Neural progenitor cell (in vitro differentiated cells): ENCODE measurements around the gene ING5. TPM values are rescaled to one million over a fixed set of nuclear protein-coding genes. Genes with fewer than 3 reads are reported as not detected.

Source experiments
- DNase-seq: peaks from one replicate; pipeline ENCODE4 v3.0.0-alpha.2; 2016; ENCODE audit warnings: low spot score
- H2AFZ ChIP-seq: fragments of 200-600 bp; sonication (generic); replicated peaks from 2 replicates; pipeline ENCODE4 v1.6.1; 2016; ENCODE audit warnings: antibody characterized with exemption
- H3F3A ChIP-seq: fragments of 200-600 bp; sonication (generic); 2 replicates; pipeline ENCODE4 v1.6.1; 2016; ENCODE audit warnings: antibody characterized with exemption, low read depth
- H3K27ac ChIP-seq: fragments of 200-600 bp; sonication (generic); 2 replicates; pipeline ENCODE4 v1.5.1; 2016; ENCODE audit warnings: mild to moderate bottlenecking
- H3K27me3 ChIP-seq: fragments of 200-600 bp; sonication (generic); 2 replicates; pipeline ENCODE4 v1.6.1; 2016; ENCODE audit warnings: mild to moderate bottlenecking, moderate library complexity
- H3K36me3 ChIP-seq: fragments of 200-600 bp; sonication (generic); 2 replicates; pipeline ENCODE4 v1.5.1; 2016
- H3K4me1 ChIP-seq: fragments of 200-600 bp; sonication (generic); 2 replicates; pipeline ENCODE4 v1.6.1; 2016; ENCODE audit warnings: mixed run types
- H3K4me2 ChIP-seq: fragments of 200-600 bp; sonication (generic); 2 replicates; pipeline ENCODE4 v1.6.1; 2016
- H3K4me3 ChIP-seq: fragments of 200-600 bp; sonication (generic); 2 replicates; pipeline ENCODE4 v1.5.1; 2016
- H3K79me2 ChIP-seq: fragments of 200-600 bp; sonication (generic); 2 replicates; pipeline ENCODE4 v1.6.1; 2016; ENCODE audit warnings: low read depth
- H3K9ac ChIP-seq: fragments of 200-600 bp; sonication (generic); 2 replicates; pipeline ENCODE4 v1.6.1; 2016
- H3K9me3 ChIP-seq: fragments of 200-600 bp; sonication (generic); 2 replicates; pipeline ENCODE4 v1.5.1; 2016; ENCODE audit warnings: low read depth
- H4K20me1 ChIP-seq: fragments of 200-600 bp; sonication (generic); 2 replicates; pipeline ENCODE4 v1.6.1; 2016; ENCODE audit warnings: low read depth
- H3K27ac Mint-ChIP-seq: 3 replicates; pipeline ENCODE4 v1.8.0; 2021; ENCODE audit warnings: mixed read lengths
- H3K27me3 Mint-ChIP-seq: 2 replicates; pipeline ENCODE4 v1.8.0; 2022; ENCODE audit warnings: low read depth, mild to moderate bottlenecking, inconsistent platforms, moderate library complexity, mixed read lengths; ENCODE audit not compliant: insufficient read depth
- H3K36me3 Mint-ChIP-seq: 3 replicates; pipeline ENCODE4 v1.8.0; 2021; ENCODE audit warnings: mixed read lengths
- H3K4me1 Mint-ChIP-seq: 3 replicates; pipeline ENCODE4 v1.8.0; 2021; ENCODE audit warnings: mixed read lengths
- H3K4me3 Mint-ChIP-seq: 3 replicates; pipeline ENCODE4 v1.8.0; 2021; ENCODE audit warnings: mild to moderate bottlenecking, moderate library complexity, mixed read lengths
- H3K9me3 Mint-ChIP-seq: 3 replicates; pipeline ENCODE4 v1.8.0; 2020; ENCODE audit warnings: mixed read lengths
- EZH2 ChIP-seq: fragments of 200-600 bp; sonication (generic); IDR thresholded peaks from 2 replicates; pipeline ENCODE4 v1.6.1; 2017; ENCODE audit warnings: antibody characterized with exemption, mild to moderate bottlenecking, moderate library complexity
- EZH2phosphoT487 ChIP-seq: fragments of 200-600 bp; sonication (generic); IDR thresholded peaks from 2 replicates; pipeline ENCODE4 v1.6.1; 2017; ENCODE audit warnings: antibody characterized with exemption
- total RNA-seq: library from RNA; depleted of rRNA; stranded (reverse); fragments of >200 nt; gene quantifications from 2 replicates; pipeline ENCODE4 v1.2.3, GENCODE V29; 2015; ENCODE audit warnings: low replicate concordance
- TF ChIP-seq, protein P1 (sequence below): fragments of 200-600 bp; sonication (generic); IDR thresholded peaks from 2 replicates; pipeline ENCODE4 v1.5.1; 2017; ENCODE audit warnings: antibody characterized with exemption, mild to moderate bottlenecking

The ING5 gene
- total RNA-seq, 1 donor from 2014 or later: 38.2 TPM

GRCh38 chr2:241726459-241726858 lies 24.6 kb downstream of the ING5 start:
- TF ChIP-seq, protein P1, sequence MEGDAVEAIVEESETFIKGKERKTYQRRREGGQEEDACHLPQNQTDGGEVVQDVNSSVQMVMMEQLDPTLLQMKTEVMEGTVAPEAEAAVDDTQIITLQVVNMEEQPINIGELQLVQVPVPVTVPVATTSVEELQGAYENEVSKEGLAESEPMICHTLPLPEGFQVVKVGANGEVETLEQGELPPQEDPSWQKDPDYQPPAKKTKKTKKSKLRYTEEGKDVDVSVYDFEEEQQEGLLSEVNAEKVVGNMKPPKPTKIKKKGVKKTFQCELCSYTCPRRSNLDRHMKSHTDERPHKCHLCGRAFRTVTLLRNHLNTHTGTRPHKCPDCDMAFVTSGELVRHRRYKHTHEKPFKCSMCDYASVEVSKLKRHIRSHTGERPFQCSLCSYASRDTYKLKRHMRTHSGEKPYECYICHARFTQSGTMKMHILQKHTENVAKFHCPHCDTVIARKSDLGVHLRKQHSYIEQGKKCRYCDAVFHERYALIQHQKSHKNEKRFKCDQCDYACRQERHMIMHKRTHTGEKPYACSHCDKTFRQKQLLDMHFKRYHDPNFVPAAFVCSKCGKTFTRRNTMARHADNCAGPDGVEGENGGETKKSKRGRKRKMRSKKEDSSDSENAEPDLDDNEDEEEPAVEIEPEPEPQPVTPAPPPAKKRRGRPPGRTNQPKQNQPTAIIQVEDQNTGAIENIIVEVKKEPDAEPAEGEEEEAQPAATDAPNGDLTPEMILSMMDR: no peak
- TF ChIP-seq EZH2 (no peak), EZH2phosphoT487 (no peak)
- Histone ChIP-seq H3K79me2 (no peaks in the 10 kb centered on the region), H4K20me1 (no peaks in the 10 kb centered on the region), H2AFZ (no peak overlapping the region), H3K36me3 (peaks cover 10% of the 10 kb centered on the region), H3F3A (no peaks in the 10 kb centered on the region), H3K9me3 (peaks cover 5% of the 10 kb centered on the region), H3K4me2 (no peak overlapping the region), H3K9ac (no peak overlapping the region), H3K4me1 (no peaks in the 10 kb centered on the region), H3K27me3 (no peaks in the 10 kb centered on the region), H3K27ac (no peak overlapping the region), H3K4me3 (no peak overlapping the region)
- H3K36me3 Mint-ChIP-seq: peaks cover 35% of the 10 kb centered on the region
- H3K4me1 Mint-ChIP-seq: no peaks in the 10 kb centered on the region
- no peaks in the 10 kb centered on the region for H3K27me3 Mint-ChIP-seq
- no peak overlapping the region for H3K4me3 Mint-ChIP-seq
- DNase-seq: no peak
- H3K9me3 Mint-ChIP-seq: peaks cover 15% of the 10 kb centered on the region
- no peak overlapping the region for H3K27ac Mint-ChIP-seq

DNA sequence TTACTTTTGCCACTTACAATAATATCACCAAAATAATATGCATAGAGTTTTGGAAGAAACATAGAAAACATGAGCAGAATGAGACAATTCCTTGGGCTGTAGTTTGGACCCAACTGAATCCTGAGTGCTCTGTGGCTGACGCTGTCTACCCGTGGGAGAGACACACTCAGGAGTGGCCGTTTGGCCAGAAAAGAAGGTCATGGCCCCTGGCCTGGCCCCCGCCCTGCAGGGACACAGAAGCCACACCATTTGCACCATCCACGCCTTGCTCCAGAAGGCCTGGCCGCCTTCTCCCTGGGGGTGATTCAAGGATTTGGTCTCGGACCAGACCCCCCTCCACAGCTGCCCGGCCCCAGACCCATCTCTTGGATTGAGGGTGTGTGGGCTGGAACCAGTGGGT lies 26.2 kb downstream of the ING5 start:
- no peaks in the 10 kb centered on the region for H3K79me2 ChIP-seq
- no peaks in the 10 kb centered on the region for H3K4me1 ChIP-seq

GRCh38 chr2:241728627-241729026 lies 26.8 kb downstream of the ING5 start:
- Histone ChIP-seq H3K9ac (no peak overlapping the region), H3K36me3 (no peaks in the 10 kb centered on the region), H3K27ac (no peak overlapping the region), H3K4me2 (no peak overlapping the region), H3K79me2 (no peaks in the 10 kb centered on the region), H4K20me1 (no peaks in the 10 kb centered on the region), H3F3A (no peaks in the 10 kb centered on the region), H3K4me1 (no peaks in the 10 kb centered on the region), H3K9me3 (no peaks in the 10 kb centered on the region), H3K4me3 (no peak overlapping the region), H3K27me3 (no peaks in the 10 kb centered on the region), H2AFZ (no peak overlapping the region)
- Mint-ChIP-seq H3K27ac (no peak overlapping the region), H3K36me3 (peaks cover 15% of the 10 kb centered on the region), H3K4me3 (no peak overlapping the region), H3K27me3 (no peaks in the 10 kb centered on the region), H3K9me3 (peaks cover 3% of the 10 kb centered on the region), H3K4me1 (peaks cover 3% of the 10 kb centered on the region)
- TF ChIP-seq EZH2: no peak
- TF ChIP-seq, protein P1: no peak
- no peak for TF ChIP-seq EZH2phosphoT487
- no peak for DNase-seq

More for the DNA sequence above, 26.2 kb downstream of the ING5 start:
- H3K9me3 ChIP-seq: no peaks in the 10 kb centered on the region
- no peak for DNase-seq
- no peak overlapping the region for H3K4me2 ChIP-seq
- no peak overlapping the region for H3K4me3 Mint-ChIP-seq
- no peak overlapping the region for H3K4me3 ChIP-seq
- H3K9me3 Mint-ChIP-seq: peaks cover 7% of the 10 kb centered on the region
- H3K36me3 Mint-ChIP-seq: peaks cover 22% of the 10 kb centered on the region
- peaks cover 3% of the 10 kb centered on the region for H3K4me1 Mint-ChIP-seq
- no peak overlapping the region for H3K27ac Mint-ChIP-seq
- no peak overlapping the region for H3K9ac ChIP-seq
- no peaks in the 10 kb centered on the region for H3F3A ChIP-seq
- H3K27me3 Mint-ChIP-seq: no peaks in the 10 kb centered on the region
- no peak overlapping the region for H2AFZ ChIP-seq
- H3K27ac ChIP-seq: no peak overlapping the region
- H3K36me3 ChIP-seq: peaks cover 2% of the 10 kb centered on the region
- H4K20me1 ChIP-seq: no peaks in the 10 kb centered on the region
- H3K27me3 ChIP-seq: no peaks in the 10 kb centered on the region
- no peak for TF ChIP-seq EZH2phosphoT487
- no peak for TF ChIP-seq EZH2
- TF ChIP-seq, protein P1: no peak
